SU-DHL-6 (cell line): ENCODE data around the gene FAM98C.

Experiments used
- CTCF ChIP-seq: fragments of 200-600 bp; sonication (generic); IDR thresholded peaks from one replicate; pipeline ENCODE4 v1.5.1; 2017; ENCODE audit warnings: antibody characterized with exemption, mild to moderate bottlenecking, low read length, moderate library complexity; ENCODE audit not compliant: insufficient read depth, poor library complexity, severe bottlenecking
- EZH2phosphoT487 ChIP-seq: fragments of 200-600 bp; sonication (generic), shearing (Covaris generic); conservative IDR thresholded peaks from 2 replicates; pipeline ENCODE4 v1.6.1; 2018; ENCODE audit warnings: mild to moderate bottlenecking, antibody characterized with exemption, low read length, moderate library complexity, mixed read lengths

DNA sequence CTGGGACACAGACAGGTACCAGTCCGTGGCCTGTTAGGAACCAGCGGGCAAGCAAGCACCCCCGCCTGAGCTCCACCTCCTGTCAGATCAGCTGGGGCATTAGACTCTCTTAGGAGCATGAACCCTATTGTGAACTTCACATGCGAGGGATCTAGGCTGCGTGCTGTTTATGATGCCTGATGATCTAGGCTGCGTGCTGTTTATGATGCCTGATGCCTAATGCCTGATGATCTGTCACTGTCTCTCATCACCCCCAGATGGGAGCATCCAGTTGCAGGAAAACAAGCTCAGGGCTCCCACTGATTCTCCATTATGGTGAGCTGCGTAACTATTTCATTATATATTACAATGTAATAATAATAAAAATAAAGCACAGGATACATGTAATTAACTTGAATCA is 19.5 kb downstream of the FAM98C start:
- no peak for TF ChIP-seq CTCF
- no peak for TF ChIP-seq EZH2phosphoT487
